Kasumi-1 (cell line): Measurements from ENCODE around the gene FNTB.

Experiments used
- DNase-seq, 2 experiments: peaks; one replicate each; lab custom pipeline; 2025; lab: John Stamatoyannopoulos, UW

FNTB gene

GRCh38 chr14:64979336-64980074, 7.2 kb upstream of the FNTB start:
- no peak for DNase-seq

DNA sequence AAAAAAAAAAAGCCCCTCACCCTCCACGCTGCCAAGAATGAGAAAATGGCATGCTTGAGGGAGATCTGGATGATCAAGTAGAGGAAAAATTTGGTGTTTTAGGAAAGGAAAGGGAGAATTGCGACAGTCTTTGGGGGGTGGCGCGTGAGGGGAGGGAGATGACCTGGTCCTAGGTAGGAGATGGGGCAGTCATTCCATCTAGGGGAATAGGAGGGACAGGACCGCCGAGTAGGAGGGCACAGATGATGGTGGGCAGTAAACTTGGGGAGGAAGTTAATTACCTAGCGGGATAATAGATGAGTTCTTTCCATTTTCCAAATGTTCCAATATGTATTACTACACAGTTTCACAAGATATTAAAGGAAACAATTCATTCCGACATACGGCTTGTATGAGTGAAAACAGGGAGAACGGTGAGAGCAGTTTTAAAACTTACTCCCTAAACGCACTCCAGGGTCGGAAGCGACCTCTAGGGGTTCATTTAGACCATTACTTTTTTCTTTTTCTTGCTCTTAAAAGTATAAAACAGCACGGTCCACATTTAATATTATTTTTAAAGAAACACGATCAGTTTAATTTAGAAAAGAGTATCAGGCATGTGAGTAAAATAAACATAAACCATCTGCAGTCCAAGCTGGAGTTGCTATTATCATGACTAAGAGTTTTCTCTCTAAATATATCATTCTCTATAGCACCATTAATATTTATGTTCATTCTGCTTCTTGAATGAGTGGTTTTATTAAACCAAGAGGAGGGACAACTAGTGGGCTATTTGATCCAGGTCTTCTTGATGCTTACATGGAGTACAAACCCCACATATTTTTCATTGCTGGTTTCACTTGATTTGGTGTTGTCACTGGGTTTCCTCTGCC, 3.0 kb upstream of the FNTB start:
- peak; percentile 75 to 86 for DNase-seq

DNA sequence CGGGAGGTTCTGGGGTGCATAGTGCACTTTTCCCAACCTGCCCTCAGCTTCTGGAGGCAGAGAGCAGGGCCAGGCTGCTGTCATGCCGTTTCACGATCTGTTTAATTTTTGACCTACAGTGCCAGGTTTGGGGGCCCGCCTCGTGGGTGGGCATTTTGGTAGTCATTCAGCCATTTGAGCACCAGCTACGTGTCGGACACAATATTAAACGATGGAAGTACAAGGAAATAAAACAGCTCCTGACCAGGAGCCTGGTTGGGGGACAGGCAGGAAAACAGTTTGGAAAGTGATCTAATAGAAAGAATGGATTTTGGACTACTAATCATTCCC, 708 bp downstream of the FNTB start:
- DNase-seq: no peak

GRCh38 chr14:64990296-64990695, 3.6 kb downstream of the FNTB start:
- peak; percentile 57 to 66 for DNase-seq

GRCh38 chr14:64990939-64991338, 4.2 kb downstream of the FNTB start:
- no peak for DNase-seq

DNA sequence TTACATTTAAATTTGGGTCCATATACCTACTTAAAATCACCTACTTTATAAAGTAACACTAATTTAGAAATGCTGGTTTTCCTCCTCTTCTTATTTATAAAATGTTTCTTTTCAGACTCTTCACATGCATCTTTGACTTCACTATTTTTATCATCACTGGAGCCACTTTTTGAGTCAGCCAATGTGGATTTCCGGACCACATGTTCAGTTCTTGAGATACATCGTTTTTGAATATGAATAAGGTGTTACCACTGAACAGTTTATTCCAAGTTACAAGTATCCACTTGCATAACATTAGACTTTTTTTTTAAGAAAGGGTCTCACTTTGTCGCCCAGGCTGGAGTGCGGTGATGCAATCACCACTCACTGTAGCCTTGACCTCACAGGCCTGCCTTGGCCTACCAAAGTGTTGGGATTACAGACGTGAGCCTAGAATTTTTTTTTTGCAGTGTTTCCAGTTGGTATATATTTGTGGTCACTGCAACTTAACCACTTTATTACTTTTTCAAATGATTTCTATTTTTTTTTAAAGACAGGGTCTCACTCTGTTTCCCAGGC, 5.7 kb downstream of the FNTB start:
- no peak for DNase-seq

DNA sequence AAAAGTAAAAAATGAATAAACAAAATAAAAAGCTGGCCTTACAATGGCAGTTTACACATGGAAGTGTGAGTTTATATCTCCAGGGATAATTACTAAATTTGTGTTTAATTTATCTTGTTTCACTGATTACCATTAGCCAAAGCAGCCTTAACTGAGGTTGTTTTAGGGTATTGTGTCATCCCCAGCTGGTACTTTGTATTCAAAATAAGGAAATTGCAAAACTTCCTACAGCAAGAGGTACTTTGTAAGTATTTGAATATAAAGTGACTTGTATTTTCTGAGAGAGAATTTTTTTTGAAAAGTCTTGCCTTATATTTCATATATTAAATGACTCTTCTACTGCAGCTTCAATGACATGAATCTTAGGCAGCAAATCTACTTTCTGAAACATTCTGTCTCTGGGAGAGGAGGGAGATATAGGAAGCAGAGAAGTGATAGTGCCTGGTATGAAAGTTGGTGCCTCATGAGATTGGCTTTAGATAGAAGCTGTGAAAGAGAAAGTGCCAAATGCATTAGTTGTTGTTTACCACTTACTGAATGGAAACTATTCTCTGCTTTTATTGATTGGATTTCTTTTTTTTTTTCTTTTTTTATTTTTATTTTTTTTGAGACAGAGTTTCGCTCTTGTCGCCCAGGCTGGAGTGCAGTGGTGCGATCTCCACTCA, 6.7 kb downstream of the FNTB start:
- DNase-seq: peak; percentile 43 to 56

GRCh38 chr14:64994540-64994939, 7.8 kb downstream of the FNTB start:
- no peak for DNase-seq

GRCh38 chr14:64995291-64995690, 8.6 kb downstream of the FNTB start:
- no peak for DNase-seq

DNA sequence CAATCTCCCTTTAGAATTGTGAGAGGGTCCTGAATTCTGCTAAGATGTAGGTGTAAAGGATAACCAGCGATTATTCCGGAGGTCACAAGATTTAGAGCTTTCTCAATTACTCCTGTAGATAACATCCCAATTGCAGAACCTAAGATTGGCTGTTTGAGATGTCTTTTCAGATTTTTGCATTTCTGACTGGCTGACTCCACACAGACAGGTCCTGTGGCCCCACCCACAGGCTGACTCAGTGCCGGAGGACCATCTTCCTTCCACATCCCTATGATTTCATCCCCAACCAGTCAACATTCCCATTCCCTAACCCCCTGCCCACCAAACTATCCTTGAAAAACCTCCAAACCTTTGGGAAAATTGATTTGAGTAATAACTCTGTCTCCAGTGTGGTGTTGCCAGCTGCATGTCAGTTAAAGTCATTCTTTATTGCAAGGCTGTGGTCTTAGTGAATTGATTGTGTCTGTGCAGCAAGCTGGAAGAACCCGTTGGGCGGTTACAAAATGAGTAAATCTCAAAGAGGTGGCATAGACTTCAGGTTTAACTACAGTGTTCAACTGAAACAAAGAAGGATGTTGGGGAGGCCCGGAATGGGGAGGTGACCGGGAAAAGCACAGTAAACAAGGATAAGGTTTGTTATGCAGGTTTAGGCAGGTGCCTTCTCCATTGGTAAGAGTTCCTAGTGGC, 10.6 kb downstream of the FNTB start:
- DNase-seq: no peak

DNA sequence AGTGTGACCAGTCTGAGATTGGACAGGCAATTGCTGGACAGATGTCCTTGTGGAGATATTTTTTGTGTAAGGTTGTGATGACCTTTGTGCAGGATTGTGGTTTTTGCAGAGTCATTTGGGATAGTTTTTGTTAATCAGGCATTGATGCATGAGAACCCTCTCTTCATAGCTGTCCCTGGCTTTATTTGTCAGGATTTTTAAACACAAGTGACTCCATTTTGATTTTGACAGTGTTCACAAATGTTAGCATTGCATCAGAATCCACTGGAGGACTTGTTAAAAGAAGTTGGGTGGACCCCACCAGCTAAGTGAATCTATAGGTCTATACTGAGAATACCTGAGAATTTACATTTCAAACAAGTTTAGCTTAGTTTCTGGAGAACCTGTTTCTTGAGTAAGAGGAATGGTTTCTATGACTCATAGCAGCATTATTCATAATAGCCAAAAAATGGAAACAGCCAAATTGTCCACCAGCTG, 11.8 kb downstream of the FNTB start:
- DNase-seq: no peak

GRCh38 chr14:65000898-65001591, 14.3 kb downstream of the FNTB start:
- DNase-seq: no peak

DNA sequence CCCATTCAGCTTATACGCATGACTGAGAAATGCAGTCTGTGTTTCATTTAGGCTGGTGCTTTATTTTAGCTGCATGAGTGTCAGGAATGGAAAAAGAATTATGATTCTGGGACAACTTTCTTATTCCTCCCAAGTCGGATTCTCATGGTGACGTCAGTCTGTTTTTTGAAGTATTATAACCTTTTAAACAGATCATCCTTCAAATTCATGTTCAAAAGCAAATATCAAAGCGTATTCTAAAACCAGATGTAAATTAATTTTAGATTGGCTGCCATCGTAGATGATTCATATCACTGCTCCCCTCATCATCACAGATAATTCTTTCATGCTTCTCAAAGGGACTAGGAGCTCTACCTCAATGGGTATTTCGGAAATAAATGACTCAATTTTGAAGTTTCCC, 15.0 kb downstream of the FNTB start:
- DNase-seq: no peak

DNA sequence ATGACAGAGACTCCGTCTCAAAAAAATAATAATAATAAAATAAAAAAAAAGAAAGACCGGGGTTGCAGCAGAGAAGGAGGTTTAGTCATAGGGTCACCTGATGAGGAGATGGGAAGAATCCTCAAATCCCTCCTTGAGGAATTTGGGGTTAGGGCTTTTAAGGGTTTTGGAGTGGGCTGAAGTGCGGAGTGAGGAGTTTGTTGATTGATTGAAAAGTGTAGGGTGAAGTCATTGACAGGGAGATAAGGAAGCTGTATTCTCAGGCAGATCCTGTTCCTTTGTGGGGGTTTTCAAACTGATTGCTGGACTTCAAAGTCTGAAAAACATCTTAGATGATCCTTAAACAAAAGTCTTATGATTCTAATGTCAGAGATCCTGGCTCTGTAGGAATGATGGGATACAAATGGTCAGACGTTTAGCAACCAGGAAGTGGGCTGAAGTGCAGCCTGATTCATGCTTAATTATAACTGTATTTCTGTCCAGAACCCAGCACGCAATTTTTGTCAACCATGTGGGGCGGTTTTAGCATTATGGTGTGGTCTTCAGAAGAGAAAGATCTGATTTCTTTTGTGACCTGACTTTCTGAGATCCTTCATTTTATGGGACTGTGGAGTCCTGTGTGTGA, 16.0 kb downstream of the FNTB start:
- DNase-seq: no peak

DNA sequence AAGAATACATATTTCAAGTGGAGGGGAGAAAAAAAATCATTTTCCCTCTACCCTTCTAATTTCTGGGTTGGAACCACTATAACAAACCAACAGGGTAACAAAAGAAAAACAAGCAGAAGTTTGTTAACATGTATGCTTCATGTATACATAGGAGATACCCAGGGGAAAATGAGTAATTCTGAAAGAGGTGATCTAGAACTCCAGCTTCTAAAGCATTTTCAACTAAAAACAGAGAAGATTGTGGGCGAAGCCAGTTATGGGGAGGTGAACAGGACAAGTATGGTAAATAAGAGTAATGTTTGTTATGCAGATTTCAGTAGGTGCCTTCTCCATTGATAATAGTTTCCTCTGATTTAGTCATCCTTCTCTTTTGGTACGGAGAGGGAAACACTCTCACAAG, 16.7 kb downstream of the FNTB start:
- no peak for DNase-seq

GRCh38 chr14:65006261-65006721, 19.6 kb downstream of the FNTB start:
- DNase-seq: no peak

GRCh38 chr14:65007202-65007601, 20.5 kb downstream of the FNTB start:
- DNase-seq: no peak

DNA sequence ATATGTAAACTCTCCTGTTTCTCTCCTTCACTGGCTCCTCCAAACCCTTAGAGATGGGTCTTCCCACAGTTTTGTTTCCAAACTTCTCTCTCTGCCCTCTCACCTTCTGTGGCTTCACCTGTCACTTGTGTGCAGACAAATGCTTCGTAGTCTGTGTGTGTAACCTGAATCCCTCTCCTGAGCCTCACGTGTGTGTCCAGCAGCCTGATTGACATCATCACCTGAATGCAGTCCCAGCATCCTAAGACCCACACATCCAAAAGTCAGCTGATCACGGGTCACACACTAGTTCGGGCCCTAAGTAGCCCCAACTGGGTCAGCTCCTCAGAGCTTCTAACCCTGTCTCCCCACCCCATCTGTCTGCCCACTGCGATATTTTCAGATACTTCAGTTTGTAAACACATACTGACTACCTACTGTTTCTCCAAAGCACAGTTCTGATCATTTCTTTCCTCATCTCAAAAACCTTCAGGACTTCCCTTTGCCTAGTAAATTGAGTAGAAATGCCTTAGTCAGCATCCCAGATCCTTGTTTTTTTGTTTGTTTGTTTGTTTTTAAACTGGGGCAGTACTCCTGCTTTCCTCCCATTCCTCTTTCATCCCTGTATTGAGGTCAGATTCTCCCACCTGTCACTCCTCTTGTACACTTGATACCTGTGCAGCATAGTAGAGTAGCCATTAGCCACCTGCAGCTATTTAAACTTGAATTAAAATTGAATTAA, 23.7 kb downstream of the FNTB start:
- DNase-seq: no peak

DNA sequence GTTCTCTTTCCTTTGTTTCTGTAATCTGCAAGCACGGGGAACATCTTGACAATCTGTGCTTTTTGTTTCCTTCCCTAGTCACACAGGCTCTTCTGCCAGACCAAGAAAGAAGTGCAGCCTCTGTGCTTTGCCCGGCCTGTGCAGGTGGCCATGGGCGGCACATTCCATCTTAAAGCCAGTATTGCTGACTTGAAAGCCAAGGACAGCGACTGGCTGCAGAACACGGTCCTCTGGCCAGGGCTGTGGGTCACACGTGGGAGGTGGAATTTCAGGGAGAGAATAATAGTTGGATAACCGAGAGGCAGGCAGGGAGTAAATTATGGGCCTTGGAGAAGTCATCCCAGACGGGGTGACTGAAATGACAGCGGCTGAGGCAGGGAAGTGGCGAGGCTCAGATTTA, 24.8 kb downstream of the FNTB start:
- DNase-seq: no peak

GRCh38 chr14:65012353-65012752, 25.7 kb downstream of the FNTB start:
- DNase-seq: no peak
